Cardiac muscle cell (in vitro differentiated cells and primary cell): ENCODE measurements around the gene FCHO1. TPM values are rescaled to one million over a fixed set of nuclear protein-coding genes. Genes with fewer than 3 reads are reported as not detected.

ENCODE experiments used
- polyA plus RNA-seq: library from polyadenylated mRNA; unstranded; fragments of >200 nt; fragmentation: Nextera tagmentation; extraction: Ambion mirVana; gene quantifications from 2 replicates; pipeline ENCODE4 v1.2.1, GENCODE V29; 2016
- total RNA-seq: library from RNA; depleted of rRNA; stranded (reverse); fragments of >200 nt; gene quantifications from 2 replicates; pipeline ENCODE4 v1.2.3, GENCODE V29; 2016

Gene FCHO1
- total and polyA plus RNA-seq, 2 experiments from 2014 or later: 2.5 to 3.1 TPM

Other genes starting within 250 kb of the FCHO1 start
- gene PGLS, start 239.8 kb upstream of the FCHO1 start, total RNA-seq: 150 and 177 TPM in 2 replicates
- 116 and 118 TPM in 2 replicates for gene PGLS, start 239.8 kb upstream of the FCHO1 start, polyA plus RNA-seq
- 62.9 and 93.5 TPM in 2 replicates for gene COLGALT1, start 195.8 kb upstream of the FCHO1 start, total RNA-seq
- gene COLGALT1, start 195.8 kb upstream of the FCHO1 start, polyA plus RNA-seq: 41.1 and 60.9 TPM in 2 replicates
- gene UNC13A, start 63.1 kb upstream of the FCHO1 start, total RNA-seq: 0.21 and 0.54 TPM in 2 replicates
- gene UNC13A, start 63.1 kb upstream of the FCHO1 start, polyA plus RNA-seq: 0.31 and 0.74 TPM in 2 replicates
- gene MAP1S, start 32.0 kb upstream of the FCHO1 start, total RNA-seq: 48.6 and 61.7 TPM in 2 replicates
- gene MAP1S, start 32.0 kb upstream of the FCHO1 start, polyA plus RNA-seq: 60.4 and 73.9 TPM in 2 replicates
- not detected in 2 replicates for gene B3GNT3, start 43.7 kb downstream of the FCHO1 start, total RNA-seq
- 0.55 TPM in 1 of 2 replicates, not detected in the other for gene B3GNT3, start 43.7 kb downstream of the FCHO1 start, polyA plus RNA-seq
- gene INSL3, start 70.0 kb downstream of the FCHO1 start, total RNA-seq: 0.25 and 0.63 TPM in 2 replicates
- 0.47 TPM in 1 of 2 replicates, not detected in the other for gene INSL3, start 70.0 kb downstream of the FCHO1 start, polyA plus RNA-seq
- 3.2 and 14.5 TPM in 2 replicates for gene JAK3, start 96.5 kb downstream of the FCHO1 start, total RNA-seq
- gene JAK3, start 96.5 kb downstream of the FCHO1 start, polyA plus RNA-seq: 1.5 and 11.0 TPM in 2 replicates
- gene RPL18A, start 108.4 kb downstream of the FCHO1 start, total RNA-seq: 1,484 and 1,728 TPM in 2 replicates
- 930 and 1,120 TPM in 2 replicates for gene RPL18A, start 108.4 kb downstream of the FCHO1 start, polyA plus RNA-seq
- gene SLC5A5, start 120.5 kb downstream of the FCHO1 start, total RNA-seq: 0.04 and 0.21 TPM in 2 replicates
- not detected in 2 replicates for gene SLC5A5, start 120.5 kb downstream of the FCHO1 start, polyA plus RNA-seq
- gene CCDC124, start 181.5 kb downstream of the FCHO1 start, total RNA-seq: 80.5 and 103 TPM in 2 replicates
- gene CCDC124, start 181.5 kb downstream of the FCHO1 start, polyA plus RNA-seq: 172 and 200 TPM in 2 replicates
- gene KCNN1, start 215.6 kb downstream of the FCHO1 start, total RNA-seq: 23.4 and 26.7 TPM in 2 replicates
- 20.4 and 28.0 TPM in 2 replicates for gene KCNN1, start 215.6 kb downstream of the FCHO1 start, polyA plus RNA-seq